Astrocyte (in vitro differentiated cells and primary cell): ENCODE data around the gene HIF1AN.

Source experiments
- EZH2 ChIP-seq: IDR thresholded peaks from 2 replicates; pipeline ENCODE4 v1.6.1; 2012; ENCODE audit warnings: mild to moderate bottlenecking, low read length, inconsistent platforms; ENCODE audit not compliant: insufficient read depth
- TF ChIP-seq, protein P1 (sequence below): IDR thresholded peaks from 2 replicates; pipeline ENCODE4 v1.5.1; 2011; ENCODE audit warnings: low read depth, mild to moderate bottlenecking, inconsistent platforms, low read length, moderate library complexity; ENCODE audit not compliant: insufficient read depth

DNA sequence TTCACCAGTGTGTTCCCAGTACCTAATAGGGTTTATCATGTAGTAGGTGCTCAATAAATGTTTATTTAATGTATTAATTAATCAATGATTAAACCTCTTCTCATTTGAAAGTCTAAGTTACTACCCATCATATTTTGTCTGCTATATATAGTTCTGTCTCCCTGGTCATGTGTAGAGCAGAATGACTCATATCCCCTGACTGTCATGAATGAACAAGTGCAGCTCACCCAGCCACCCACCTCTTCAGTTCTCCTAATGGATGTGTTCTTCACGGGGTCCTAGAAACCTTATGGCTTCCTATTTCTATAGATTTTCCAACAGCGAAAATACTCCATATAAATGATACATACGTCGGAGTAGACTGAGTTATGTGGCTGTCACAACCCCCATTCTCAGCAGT is 64.5 kb downstream of the HIF1AN start:
- TF ChIP-seq, protein P1, sequence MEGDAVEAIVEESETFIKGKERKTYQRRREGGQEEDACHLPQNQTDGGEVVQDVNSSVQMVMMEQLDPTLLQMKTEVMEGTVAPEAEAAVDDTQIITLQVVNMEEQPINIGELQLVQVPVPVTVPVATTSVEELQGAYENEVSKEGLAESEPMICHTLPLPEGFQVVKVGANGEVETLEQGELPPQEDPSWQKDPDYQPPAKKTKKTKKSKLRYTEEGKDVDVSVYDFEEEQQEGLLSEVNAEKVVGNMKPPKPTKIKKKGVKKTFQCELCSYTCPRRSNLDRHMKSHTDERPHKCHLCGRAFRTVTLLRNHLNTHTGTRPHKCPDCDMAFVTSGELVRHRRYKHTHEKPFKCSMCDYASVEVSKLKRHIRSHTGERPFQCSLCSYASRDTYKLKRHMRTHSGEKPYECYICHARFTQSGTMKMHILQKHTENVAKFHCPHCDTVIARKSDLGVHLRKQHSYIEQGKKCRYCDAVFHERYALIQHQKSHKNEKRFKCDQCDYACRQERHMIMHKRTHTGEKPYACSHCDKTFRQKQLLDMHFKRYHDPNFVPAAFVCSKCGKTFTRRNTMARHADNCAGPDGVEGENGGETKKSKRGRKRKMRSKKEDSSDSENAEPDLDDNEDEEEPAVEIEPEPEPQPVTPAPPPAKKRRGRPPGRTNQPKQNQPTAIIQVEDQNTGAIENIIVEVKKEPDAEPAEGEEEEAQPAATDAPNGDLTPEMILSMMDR = no peak
- no peak for TF ChIP-seq EZH2
